NCI-H1694 (cell line): ENCODE measurements around the gene PTCHD1.

ENCODE experiments used
- DNase-seq: peaks from one replicate; lab custom pipeline; 2025; lab: John Stamatoyannopoulos, UW

The PTCHD1 gene

GRCh38 chrX:23334848-23335599 is at the start of gene PTCHD1:
Gene PTCHD1 (plus strand): TSS chrX:23334849. CDS start chrX:23334876, 27 bp downstream.
- DNase-seq, result no peak

DNA sequence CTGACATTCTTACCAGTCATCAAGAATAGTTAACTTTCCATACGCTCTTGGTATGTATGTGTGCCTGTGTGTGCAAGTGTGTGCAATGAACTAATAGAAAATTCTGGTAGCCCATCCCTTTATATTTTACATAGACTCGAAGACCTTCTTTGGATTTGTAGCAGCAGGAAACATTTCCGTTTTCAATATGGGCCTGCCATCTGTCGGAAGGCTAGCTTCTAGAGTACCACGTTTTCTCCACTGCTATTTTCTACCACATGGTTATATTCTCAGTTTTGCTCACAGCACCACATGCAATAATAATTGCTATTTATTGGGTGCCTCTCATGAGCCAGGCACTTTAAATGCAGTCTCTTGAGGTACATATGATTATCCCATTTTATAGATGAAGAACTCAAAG is 47.9 kb upstream of the PTCHD1 start:
- DNase-seq, result no peak

DNA sequence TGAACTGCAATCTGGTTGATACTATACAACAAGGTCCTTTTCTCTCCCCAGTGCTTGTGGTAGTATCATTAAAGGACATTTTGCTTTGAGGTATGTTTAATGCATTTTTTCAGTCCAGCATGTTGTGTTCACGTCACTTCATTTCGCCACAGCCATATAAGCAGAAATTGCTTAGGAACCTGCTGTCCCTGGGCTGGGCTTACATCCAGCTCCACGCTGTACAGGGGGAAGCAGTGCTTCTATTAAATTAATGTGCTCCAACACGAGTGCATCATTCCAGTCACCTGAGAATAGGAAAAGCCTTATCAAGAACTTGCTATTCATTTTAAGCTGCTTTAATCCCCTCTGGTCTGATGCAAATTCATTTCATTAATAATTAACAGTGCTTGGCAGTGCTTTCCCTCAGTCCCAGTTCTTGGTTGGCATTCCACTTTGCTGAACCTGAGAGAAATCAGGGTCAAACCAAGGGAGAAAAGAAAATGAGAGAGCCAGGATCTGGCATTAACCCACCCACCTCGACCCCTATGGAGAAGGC is 47.4 kb upstream of the PTCHD1 start:
- DNase-seq, result no peak

- DNase-seq, result no peak
Measured at GRCh38 chrX:23292354-23292987, 42.2 kb upstream of the PTCHD1 start.

DNA sequence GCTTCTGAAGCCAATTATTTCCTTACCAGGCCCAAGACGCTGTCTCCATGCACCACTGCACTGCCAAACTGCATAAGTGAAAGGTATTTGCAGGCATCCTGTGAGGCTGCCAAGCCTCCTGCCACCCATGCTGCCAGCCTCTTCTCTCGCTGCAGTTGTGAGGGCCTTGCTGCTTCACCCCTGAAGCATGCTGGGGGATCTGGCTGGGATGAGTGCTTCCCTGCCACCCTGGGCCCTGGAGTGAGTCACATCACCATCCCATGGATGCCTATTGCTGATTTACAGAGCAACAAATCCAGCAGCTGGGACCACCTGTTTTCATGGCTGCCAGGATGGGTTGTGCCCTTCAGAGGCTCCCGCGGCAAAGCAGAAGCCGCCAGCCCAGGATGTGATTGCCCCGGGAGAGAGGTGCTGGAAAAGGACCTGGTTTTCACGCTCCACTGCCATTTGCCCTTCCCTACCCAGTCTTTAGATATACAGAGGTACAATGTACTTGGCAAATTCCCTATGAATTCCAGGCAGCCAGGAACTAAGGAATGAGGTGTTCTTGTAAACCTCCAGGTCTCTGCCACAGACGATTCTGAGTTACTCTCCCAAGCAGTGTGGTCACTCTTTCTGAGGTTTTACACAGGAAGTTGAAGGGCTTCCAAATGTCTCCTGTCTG is 41.5 kb upstream of the PTCHD1 start:
- DNase-seq, result no peak

GRCh38 chrX:23304881-23305280 is 29.8 kb upstream of the PTCHD1 start:
- no peak for DNase-seq

DNA sequence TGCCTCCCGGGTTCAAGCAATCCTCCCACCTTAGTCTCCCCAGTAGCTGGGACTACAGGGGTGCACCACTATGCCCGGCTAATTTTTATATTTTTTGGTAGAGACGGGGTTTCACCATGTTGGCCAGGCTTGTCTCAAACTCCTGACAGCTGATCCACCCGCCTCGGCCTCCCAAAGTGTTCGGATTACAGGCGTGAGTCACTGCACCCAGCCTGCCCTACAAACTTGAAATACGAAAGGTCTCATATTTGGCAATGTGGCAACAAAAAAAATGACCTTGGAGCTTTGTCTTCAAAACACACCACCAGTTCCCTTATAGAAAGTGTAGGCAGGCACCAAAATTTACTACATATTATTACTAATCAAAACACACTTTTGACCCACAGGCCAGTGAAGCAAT is 22.9 kb upstream of the PTCHD1 start:
- no peak for DNase-seq

DNA sequence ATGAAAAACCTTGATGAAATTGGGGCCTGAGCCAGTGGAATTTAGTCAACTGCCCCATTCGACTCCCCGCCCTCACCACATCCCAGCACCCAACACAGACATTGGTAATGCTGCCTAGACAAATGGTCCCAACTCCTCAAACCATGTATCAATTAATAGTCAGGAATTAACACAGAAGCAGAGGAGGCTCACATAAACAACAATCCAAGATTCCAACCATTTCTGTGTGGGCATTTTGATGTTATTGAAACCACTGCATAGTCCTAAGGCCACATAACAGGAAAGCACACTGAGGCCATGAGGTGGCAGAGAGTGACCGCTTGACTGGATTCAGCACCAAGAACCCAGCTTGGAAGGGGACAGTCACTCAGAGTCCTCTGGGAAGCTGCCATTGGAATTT is 22.5 kb upstream of the PTCHD1 start:
- no peak for DNase-seq

GRCh38 chrX:23317799-23318724 is 16.6 kb upstream of the PTCHD1 start:
- no peak for DNase-seq

GRCh38 chrX:23327104-23327503 is 7.5 kb upstream of the PTCHD1 start:
- no peak for DNase-seq

DNA sequence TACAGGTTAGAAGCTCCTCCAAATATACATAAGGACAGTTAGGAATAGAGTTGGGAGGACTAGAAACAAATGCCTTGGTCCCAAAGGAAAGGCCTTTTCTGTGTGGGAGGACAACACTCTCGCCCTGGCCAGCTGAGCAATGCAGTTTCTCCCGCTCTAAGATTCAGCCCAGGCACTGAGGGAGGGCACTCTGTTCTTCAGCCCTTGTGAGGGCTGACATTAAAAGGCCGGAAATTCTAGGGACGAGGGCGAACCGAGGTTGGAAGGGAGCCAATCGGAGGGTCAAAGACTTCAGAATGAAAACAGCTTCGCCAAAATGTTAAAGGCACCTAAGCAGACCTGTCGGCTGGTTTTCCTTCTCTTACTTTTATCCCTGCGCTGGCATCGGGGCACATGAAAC is 2.9 kb upstream of the PTCHD1 start:
- DNase-seq, result no peak

GRCh38 chrX:23332101-23332887 is 2.4 kb upstream of the PTCHD1 start:
- no peak for DNase-seq

GRCh38 chrX:23332888-23333821 is 1.5 kb upstream of the PTCHD1 start:
- DNase-seq, result no peak

GRCh38 chrX:23333842-23334520 is 668 bp upstream of the PTCHD1 start:
- no peak for DNase-seq

DNA sequence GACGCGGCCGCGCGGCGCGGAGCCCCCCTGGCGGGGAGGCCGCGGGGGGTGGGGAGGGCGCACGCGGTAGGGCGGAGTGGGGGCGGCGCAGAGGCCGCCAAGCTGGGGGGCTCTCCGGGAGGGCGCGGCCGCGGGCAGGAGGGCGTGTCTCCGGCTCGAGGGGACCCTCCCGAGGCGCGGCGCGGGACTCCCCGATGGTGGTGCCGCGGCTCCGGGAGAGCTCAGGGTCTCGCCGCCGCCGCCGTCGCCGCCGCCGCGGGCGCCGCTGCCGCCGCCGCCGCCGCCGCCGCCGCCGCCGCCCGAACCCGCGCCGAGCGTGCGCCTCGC is 165 bp upstream of the PTCHD1 start:
- DNase-seq, result no peak

DNA sequence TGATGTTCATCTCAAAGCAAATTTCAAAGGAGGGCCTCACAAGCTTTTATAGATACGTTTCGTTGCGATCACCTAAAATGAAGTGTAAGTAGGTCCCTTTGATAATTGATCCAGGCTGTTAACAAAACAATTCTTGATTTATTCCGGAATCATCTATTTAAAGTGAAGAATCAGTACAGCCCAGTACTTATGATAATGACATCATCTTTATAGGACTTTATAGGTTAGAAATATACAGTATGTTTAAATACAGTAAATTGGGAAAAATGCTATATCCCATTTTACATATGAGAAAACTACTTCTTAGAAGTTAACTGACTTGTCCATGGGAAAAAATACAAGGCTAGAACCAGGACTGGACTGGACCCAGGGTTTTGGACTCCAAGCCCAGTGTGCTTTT is 3.7 kb downstream of the PTCHD1 start:
- no peak for DNase-seq

- no peak for DNase-seq
Measured at GRCh38 chrX:23341452-23341851, 6.8 kb downstream of the PTCHD1 start.

- DNase-seq, result no peak
Measured at GRCh38 chrX:23344238-23344903, 9.7 kb downstream of the PTCHD1 start.

- DNase-seq, result no peak
Measured at GRCh38 chrX:23344904-23345271, 10.2 kb downstream of the PTCHD1 start.
